ENCODE results near the gene WDR54.

DNA sequence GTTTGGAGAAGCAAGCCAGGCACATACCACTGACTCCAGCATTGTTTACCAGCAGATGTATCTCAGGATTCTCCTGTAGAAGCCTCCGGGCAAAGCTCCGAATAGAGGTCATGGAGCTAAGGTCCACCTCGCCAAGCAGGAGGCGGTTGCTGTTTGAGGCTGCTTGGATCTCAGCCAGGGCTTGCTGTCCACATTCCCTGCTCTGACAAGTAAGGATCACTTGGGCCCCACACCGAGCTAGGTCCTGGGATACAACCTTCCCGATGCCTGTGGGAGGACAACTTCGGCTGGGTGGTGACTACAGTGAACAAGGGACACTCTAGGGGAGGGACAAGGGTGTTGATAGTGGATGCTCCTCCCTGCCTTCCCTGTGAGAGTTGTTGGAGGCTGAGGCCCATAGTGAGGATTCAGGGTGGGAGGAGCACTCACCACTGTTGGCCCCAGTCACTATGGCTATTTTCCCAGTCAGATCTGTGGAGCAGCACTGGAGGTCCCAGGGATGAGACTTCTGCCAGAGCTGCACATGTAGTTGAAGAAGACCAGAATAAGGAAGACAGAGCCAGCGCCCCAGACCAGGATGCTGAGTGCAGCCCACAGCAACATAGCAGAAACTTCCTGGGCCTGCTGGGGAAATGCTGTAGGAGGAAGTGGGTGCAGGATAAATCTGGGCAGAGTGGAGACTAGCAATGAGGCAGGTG is 8.4 kb upstream of the WDR54 start:
- TF ChIP-seq POLR2A (IDR thresholded peaks at IDR 0.05; ENCODE audit: low read depth, low read length) (no peak), POLR2AphosphoS5 (IDR thresholded peaks at IDR 0.05; ENCODE audit: low read depth, low read length) (no peak)
